ENCODE results near the gene CYTH1. TPM values are rescaled to one million over a fixed set of nuclear protein-coding genes. Genes with fewer than 3 reads are reported as not detected.

CYTH1 gene
- total RNA-seq, 1 experiment from 2014 or later: 34.3 TPM

GRCh38 chr17:78715000-78715771 lies 66.9 kb downstream of the CYTH1 start:
- Histone ChIP-seq H3K36me3 (ENCODE audit: control insufficient read depth in 1 of 2, insufficient read depth in 2 of 2, low read length in 2 of 2) (no peaks in the 10 kb centered on the region), H3K4me2 (ENCODE audit: low read length) (no peak overlapping the region), H3K4me3 (replicated peaks in 1 of 2; ENCODE audit: low read depth in 1 of 2, low read length in 2 of 2) (no peak overlapping the region), H3K27ac (ENCODE audit: low read depth, low read length) (no peak overlapping the region), H3K4me1 (ENCODE audit: control insufficient read depth in 1 of 2, insufficient read depth in 2 of 2, low read length in 2 of 2) (peaks cover 9 to 16% of the 10 kb centered on the region in 2 experiments; a peak in 3 of 4 replicates), H3K9ac (ENCODE audit: low read length) (no peak overlapping the region), H3K9me2 (ENCODE audit: insufficient read depth) (no peaks in the 10 kb centered on the region), H4K20me1 (ENCODE audit: insufficient read depth) (no peaks in the 10 kb centered on the region), H2AFZ (ENCODE audit: low read depth, low read length, poor library complexity, severe bottlenecking) (no peak overlapping the region), H3K79me2 (ENCODE audit: insufficient read depth, low read length) (peaks cover 36% of the 10 kb centered on the region), H3K9me3 (ENCODE audit: control insufficient read depth in 1 of 2, insufficient read depth in 1 of 2, low read depth in 1 of 2, low read length in 2 of 2) (no peaks in the 10 kb centered on the region), H3K27me3 (ENCODE audit: insufficient read depth, low read length) (no peaks in the 10 kb centered on the region)
- ChIA-PET POLR2A (no interaction called here), RAD21 (ENCODE audit: low non-redundant PET in 1 of 2, low total read pairs in 2 of 2, uncharacterized antibody in 2 of 2, unreplicated experiment in 2 of 2) (no interaction called here), CTCF (no interaction called here)
- no peak for TF ChIP-seq POLR2AphosphoS5 (IDR thresholded peaks at IDR 0.05; ENCODE audit: low read depth, low read length)
- no peak for TF ChIP-seq ATF3 (IDR thresholded peaks at IDR 0.05)
- TF ChIP-seq CBX3 (IDR thresholded peaks at IDR 0.05; ENCODE audit: low read depth): no peak
- no peak for TF ChIP-seq FOSL1 (IDR thresholded peaks at IDR 0.05; ENCODE audit: low read depth)
- TF ChIP-seq POLR2A (IDR thresholded peaks at IDR 0.05; ENCODE audit: borderline replicate concordance, extremely low read depth, insufficient read depth, insufficient read length): no peak
- TF ChIP-seq SRF (IDR thresholded peaks at IDR 0.05; ENCODE audit: low read depth): no peak
- no peak for TF ChIP-seq JUND (IDR thresholded peaks at IDR 0.05)
- TF ChIP-seq ZFX (IDR thresholded peaks at IDR 0.05): no peak
- TF ChIP-seq ZNF274 (IDR thresholded peaks at IDR 0.05; ENCODE audit: low read depth, low read length): no peak
- TF ChIP-seq TCF7L2 (IDR thresholded peaks at IDR 0.05; ENCODE audit: borderline replicate concordance, extremely low read depth, insufficient read depth, insufficient read length): no peak
- no peak for TF ChIP-seq CEBPB (IDR thresholded peaks at IDR 0.05; ENCODE audit: low read depth)
- no peak for TF ChIP-seq SP1 (IDR thresholded peaks at IDR 0.05; ENCODE audit: low read depth)
- TF ChIP-seq SIN3A (IDR thresholded peaks at IDR 0.05; ENCODE audit: low read depth): no peak
- no peak for TF ChIP-seq YY1 (IDR thresholded peaks at IDR 0.05; ENCODE audit: extremely low read depth, insufficient replicate concordance, low read depth, low read length)
- TF ChIP-seq MAX (IDR thresholded peaks at IDR 0.05): no peak
- no peak for TF ChIP-seq REST (IDR thresholded peaks at IDR 0.05; ENCODE audit: low read depth)
- no peak for TF ChIP-seq ZBTB33 (IDR thresholded peaks at IDR 0.05; ENCODE audit: extremely low read depth, insufficient replicate concordance, low read length)
- DNase-seq (ENCODE audit: low read depth, low spot score) (no peak), ATAC-seq (no peak)
- BruUV-seq (replicated peaks): no TSS peak
- intact Hi-C loops (cut with micrococcal nuclease): no loop called here

Data from HCT116 (cell line).